OCI-M2 (cell line): ENCODE measurements around the gene AOPEP.

Experiments used
- DNase-seq: peaks from one replicate; lab custom pipeline; 2025; ENCODE audit not compliant: unreplicated experiment; lab: John Stamatoyannopoulos, UW

The AOPEP gene

GRCh38 chr9:94981723-94982090, 255.2 kb downstream of the AOPEP start:
- DNase-seq, result no peak

- no peak for DNase-seq
These were observed 255.7 kb downstream of the AOPEP start for GRCh38 chr9:94982211-94982610.

- DNase-seq, result no peak
These were observed 257.1 kb downstream of the AOPEP start for GRCh38 chr9:94983552-94983951.

- DNase-seq, result no peak
These were observed 258.5 kb downstream of the AOPEP start for GRCh38 chr9:94984891-94985476.

GRCh38 chr9:94985649-94986048, 259.1 kb downstream of the AOPEP start:
- DNase-seq, result no peak

- no peak for DNase-seq
These were observed 261.2 kb downstream of the AOPEP start for GRCh38 chr9:94987731-94988130.

- DNase-seq, result no peak
These were observed 264.5 kb downstream of the AOPEP start for GRCh38 chr9:94990897-94991561.

GRCh38 chr9:94991961-94992907, 265.7 kb downstream of the AOPEP start:
- DNase-seq, result no peak

- no peak for DNase-seq
These were observed 266.8 kb downstream of the AOPEP start for GRCh38 chr9:94993160-94993820.

- DNase-seq, result no peak
These were observed 267.3 kb downstream of the AOPEP start for GRCh38 chr9:94993821-94994165.

- DNase-seq, result no peak
These were observed 268.7 kb downstream of the AOPEP start for GRCh38 chr9:94995048-94995693.

GRCh38 chr9:94996641-94997040, 270.1 kb downstream of the AOPEP start:
- no peak for DNase-seq

- no peak for DNase-seq
These were observed 271.2 kb downstream of the AOPEP start for GRCh38 chr9:94997727-94998126.

GRCh38 chr9:94999832-95000231, 273.3 kb downstream of the AOPEP start:
- DNase-seq, result no peak

GRCh38 chr9:95000821-95001220, 274.3 kb downstream of the AOPEP start:
- no peak for DNase-seq

GRCh38 chr9:95001720-95002119, 275.2 kb downstream of the AOPEP start:
- DNase-seq, result no peak

- DNase-seq, result no peak
These were observed 277.4 kb downstream of the AOPEP start for GRCh38 chr9:95003689-95004410.

- DNase-seq, result no peak
These were observed 278.1 kb downstream of the AOPEP start for GRCh38 chr9:95004411-95005277.
